Stimulated activated CD8-positive, alpha-beta memory T cell treated with anti-CD3 and anti-CD28 coated beads, Interleukin-15, amount 100 ng/mL, for 1 hour (primary cell): ENCODE measurements around the gene CR2.
"Not testable (repeated sequence)": the region's sequence is repeated elsewhere in the genome, so short reads cannot be mapped to it uniquely, and the experiment has no call there.

Experiments used
- DNase-seq: peaks from one replicate; pipeline ENCODE4 v3.0.0-alpha.2; 2020; ENCODE audit warnings: low read depth

CR2 gene

DNA sequence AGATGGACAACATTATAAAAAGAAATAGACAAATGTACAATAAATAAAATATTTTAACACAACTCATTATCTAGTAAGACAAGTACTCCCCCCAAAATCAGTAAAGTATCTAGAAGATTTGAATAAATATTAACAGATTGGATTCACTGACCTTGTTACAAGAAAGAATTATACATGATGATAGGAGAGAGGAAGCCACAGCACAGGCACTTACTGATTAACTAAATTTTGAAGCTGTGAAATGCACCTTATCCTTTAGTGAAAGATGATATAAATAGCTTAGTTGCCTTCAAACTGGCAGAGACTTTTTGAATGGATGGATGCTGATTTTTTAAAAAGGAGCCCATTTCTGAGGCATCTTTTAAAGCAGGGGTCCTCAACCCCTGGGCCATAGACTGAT, 50.3 kb downstream of the CR2 start:
- no peak for DNase-seq

DNA sequence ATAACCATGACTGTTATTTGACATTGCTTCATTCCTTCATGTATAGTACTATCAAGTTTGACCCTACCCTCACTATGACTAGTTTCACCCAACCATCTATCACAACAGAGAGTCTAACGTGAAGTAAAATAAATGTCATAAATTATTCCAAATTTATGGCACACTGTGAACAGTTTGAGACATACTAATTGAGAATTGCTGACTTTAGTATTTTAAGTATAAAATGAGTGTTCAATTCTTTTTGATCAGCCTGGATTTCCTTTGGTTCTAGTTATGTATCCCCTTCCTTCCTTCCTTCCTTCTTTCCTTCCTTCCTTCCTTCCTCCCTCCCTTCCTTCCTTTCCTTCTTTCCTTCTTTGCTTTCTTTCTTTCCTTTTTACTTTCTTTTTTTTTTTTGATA, 56.3 kb downstream of the CR2 start:
- DNase-seq = no peak

DNA sequence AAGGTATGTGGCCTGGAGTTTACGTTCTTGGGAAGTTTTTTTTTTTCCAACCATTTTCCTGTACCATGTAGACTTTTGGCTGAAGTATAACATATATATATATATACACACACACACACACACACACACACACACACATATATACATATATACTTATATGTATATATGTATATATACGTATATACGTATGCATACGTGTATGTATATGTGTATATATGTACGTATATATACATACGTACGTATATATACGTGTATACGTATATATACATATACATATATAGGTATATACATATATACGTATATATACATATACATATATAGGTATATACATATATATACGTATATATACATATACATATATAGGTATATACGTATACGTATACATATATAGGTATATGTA, 60.8 kb downstream of the CR2 start:
- DNase-seq = no peak

DNA sequence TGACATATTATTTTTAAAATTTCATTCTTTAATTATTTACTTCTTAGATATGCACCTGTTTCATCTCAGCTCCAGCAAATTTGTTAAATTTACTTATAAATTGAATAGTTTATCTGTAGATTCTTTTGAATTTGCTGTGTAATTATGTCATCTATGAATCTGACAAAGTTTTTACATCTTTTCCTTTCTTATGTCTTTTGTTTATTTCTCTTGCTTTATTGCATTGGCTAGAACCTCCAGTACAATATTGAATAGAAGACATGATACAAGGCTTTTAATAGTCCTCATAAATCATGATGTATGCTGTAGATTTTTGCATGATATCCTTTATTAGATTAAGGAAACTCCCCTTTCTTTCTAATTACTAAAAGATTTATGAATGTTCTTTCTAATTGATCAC, 62.6 kb downstream of the CR2 start:
- no peak for DNase-seq

DNA sequence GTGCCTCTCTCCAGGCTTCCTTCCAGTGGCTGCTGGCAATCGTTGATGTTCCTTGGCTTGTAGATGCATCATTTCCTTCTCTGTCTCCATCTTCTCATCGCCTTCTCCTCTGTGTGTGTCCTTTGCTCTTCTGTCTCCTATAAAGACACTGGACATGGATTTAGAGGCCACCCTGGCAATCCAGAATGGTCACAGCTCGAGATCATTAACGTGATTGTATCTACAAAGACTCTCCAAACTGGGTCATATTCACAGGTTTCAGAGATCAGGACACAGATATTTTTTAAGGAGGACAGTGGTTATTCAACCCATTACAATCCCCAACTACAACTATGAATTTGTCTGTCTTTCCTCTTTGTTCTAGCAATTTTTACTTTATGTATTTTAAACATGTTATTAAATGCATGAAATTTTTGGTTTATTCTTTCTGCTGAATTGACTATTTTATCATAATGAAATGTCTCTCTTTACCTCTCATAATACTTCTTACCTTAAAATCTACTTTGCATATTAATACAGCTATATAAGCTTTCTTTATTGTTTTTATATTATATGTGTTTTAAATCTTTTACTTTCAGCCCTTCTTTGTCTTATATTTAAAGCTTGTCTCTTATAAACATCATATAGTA, 64.6 kb downstream of the CR2 start:
- DNase-seq = no peak

DNA sequence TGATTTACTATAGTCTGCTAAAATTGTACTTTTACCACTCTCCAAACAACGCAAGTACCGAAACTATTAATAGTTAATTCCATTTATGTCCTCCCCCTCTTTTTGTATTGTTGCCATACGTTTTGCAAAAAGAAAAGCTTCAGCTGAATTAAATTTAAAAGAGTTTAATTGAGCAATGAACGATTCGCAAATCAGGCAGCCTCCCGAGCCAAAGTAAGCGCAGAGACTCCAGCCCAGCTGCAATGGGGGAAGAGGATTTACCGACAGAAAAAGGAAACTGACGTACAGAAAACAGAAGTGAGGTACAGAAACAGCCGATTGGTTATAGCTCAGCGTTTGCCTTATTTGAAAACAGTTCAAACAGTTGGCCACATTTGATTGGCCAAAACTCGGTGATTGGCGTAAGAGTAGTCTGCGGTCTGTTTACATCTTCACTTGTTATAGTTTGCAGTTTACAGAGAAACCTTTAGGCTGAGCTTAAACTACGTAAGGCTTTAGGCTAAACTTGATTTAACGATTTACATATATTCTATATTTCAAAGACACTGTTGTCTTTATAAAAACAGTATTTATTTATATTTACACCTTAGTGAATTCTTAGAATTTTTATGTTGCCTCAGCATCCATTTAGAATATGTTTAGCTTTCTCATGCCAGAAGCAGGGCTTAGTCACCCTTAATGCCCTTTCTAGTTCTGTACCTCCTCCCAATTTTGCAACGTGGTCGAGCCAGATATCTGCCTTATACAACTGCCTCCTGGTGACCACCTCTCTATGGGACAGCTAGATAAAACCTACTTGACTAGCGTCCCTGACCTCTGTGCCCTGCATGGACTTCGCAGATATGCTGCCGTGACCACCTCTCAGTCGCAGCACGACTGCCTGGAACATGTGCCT, 65.6 kb downstream of the CR2 start:
- no peak for DNase-seq

DNA sequence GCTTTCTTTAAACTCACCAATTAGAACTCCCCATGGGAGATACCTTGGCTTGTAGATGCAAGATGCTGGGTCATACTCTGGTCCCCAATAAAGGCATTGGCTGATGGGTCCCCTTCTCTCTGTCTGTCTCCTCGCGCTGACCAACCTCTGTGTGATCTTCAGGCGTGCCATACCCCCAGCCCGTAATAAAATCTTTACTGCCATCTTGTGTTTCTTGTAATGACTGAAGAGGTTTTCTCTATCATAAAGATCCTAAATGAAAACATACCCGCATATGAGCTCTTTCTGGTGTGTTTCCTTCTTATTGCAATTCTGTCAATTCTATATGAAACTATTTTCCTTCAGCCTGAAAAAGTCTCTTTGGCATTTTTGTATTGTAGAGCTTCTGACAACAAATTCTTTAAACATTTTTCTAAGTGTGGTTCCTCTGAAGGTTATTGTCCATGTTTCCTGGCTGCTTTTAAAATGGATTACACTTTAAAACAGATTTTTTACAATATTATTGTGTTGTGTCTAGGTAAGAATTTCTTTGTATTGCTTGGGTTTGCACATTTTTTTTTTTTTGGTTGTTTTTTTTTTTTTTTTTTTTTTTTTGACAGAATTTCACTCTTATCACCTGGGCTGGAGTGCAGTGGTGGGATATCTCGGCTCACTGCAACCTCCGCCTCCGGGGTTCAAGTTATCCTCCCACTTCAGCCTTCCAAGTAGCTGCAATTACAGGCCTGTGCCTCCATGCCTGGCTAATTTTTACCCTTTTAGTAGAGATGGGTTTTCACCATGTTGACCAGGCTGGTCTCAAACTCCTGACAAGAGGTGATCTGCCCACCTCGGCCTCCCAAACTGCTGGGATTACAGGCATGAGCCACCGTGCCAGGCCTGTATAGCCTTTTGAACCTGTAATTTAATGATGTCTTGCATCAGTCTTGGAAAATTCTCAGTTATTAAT, 66.5 kb downstream of the CR2 start:
- DNase-seq = not testable (repeated sequence)

DNA sequence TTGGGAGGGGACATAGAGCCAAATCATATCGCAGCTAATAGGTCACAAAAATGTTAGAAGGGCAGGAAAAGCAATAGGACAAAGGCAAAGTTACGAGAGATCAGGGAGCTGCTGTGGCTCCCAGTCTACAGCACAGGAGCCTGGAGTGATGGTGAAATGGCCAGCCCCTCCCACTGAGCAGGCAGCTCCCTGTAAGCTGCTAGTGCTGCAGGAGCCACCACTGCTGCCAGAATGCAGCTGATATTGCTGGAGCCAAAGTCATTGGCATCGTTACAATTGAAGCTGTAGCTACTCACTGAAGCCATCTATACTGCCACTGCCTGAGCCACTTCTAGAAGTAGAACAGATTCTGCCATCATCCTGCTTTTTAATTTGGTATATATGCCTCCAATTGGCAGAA, 71.1 kb downstream of the CR2 start:
- not testable (repeated sequence) for DNase-seq

DNA sequence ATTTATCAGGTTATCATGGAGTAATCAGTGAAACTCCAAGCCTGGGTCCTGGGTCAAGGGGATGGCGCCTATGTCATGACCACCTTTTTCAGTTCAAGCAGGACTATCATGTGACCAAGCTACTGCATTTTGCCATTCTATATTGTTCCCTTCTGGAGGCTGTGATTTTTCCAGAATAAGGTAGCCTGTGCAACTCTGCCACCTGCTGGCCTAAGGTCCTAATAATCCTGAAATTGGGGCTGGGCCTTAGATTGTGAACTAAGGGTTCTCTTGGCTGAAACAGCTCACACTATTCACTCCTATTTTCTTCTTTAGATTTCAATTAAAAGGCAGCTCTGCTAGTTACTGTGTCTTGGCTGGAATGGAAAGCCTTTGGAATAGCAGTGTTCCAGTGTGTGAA, 74.3 kb downstream of the CR2 start:
- DNase-seq = not testable (repeated sequence)

DNA sequence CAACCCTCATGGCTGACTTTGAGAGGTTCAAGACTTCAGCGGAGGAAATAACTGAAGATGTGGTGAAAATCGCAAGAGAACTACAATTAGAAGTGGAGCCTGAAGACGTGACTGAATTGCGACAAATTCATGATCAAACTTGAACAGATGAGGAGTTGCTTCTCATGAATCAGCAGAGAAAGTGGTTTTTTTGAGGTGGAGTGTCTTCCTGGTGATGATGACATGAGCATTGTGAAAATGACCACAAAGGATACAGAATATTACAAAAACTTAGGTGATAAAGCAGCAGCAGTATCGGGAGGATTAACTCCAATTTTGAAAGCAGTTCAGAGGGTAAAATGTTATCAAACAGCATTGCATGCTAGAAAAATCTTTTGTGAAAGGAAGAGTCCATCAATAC, 82.1 kb downstream of the CR2 start:
- DNase-seq = not testable (repeated sequence)
